Superior temporal gyrus (tissue), 1 donor: Measurements from ENCODE around the gene DBH.

Experiments used
- DNase-seq: peaks from one replicate; pipeline ENCODE4 v3.0.0-alpha.2; 2016; ENCODE audit errors: extremely low spot score

Gene DBH

DNA sequence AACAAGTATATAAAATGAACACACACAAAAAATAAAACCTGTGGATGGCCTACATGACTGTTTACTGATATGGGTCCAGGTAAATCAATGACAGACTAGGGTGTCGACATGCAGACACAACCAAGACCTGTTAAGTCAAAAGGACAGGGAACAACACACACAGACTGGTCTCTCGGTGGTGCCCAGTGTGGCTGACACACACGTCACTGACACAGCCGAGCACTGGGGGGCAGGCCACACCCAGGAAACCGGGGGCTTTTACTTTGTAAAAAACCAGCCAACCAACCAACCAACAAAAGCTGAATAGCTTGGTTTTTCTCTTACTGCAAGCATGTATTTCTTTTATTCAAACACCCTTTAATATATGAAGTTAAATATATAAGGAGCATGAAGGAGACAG lies 31.9 kb upstream of the DBH start:
- no peak for DNase-seq

DNA sequence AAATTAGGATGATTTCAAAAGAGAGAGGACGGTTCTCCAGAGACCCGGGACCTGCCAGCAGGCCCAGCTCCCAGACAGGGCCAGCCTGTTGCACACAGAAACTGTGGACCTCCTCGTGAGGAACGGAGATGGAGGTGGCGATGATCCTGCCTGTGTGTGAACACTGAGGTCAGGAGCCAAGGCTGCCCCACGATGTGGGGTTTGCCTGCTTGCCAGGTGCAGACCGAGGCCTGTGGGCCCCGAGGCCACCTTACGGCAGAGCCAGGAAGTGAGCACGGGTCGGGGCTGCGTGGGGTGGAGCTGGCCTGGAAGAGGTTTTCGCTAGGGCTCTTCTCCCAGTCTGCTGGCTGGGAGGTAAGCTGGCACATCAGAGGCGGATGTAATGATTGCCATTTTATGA lies 31.3 kb upstream of the DBH start:
- DNase-seq = no peak

DNA sequence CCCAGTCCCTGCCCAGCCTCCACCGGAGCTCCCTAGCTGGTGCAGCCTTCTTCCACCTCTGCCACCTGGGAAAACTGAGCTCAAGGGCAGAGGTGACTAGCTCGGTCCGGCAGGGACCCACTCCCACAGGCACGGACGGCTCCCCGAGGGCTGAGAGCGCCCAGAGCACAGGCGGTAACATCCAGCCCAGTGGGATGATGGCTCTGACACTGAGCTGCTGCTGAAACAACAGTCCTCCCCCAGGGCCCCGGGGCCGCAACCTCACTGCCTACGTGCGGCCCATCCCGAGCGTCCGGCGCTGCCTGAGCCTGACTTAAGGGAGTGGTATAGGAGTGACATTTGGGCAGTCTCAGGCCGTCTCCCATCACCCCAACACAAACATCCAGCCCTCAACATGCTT lies 30.7 kb upstream of the DBH start:
- DNase-seq = no peak

DNA sequence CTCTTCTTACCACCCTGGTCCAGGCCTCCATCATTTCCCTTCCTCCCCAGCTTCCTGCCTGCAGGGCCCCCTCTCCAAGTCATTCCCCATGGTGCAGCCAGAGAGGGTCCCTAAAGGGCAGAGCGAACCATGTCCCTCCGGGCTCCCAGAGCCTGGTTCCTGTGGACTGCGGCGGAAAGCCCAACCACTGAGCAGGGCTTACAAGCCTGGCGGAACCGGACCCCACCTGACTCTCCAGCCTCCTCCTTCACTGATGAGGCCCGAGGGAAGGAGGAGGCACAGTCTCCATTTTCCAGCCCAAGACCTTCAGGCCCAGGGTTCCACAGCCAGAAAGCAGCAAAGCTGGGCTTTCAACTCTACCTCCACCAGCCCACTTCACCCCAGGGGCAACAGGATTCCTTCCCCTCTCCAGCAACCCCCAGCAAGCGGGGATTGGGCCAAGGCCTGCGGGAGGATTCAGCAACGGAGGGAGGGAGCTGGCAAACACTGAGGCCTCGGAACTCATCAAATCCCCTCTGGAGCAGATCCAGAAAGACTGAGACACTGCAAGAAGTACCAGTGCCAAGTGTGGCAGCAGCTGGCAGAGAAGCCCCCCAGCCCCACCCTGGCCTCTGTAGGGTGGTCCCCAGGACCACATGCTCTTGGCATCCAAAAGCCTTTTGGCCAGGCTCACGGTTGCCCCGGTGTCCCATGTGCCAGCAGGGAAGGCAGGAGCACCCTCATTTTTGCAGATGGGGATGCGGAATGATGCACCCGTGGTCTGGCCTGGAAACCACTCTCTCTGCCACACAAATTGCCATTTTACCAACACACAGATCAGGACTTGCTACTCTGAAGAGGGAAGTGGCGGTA lies 30.1 kb upstream of the DBH start:
- DNase-seq = no peak

DNA sequence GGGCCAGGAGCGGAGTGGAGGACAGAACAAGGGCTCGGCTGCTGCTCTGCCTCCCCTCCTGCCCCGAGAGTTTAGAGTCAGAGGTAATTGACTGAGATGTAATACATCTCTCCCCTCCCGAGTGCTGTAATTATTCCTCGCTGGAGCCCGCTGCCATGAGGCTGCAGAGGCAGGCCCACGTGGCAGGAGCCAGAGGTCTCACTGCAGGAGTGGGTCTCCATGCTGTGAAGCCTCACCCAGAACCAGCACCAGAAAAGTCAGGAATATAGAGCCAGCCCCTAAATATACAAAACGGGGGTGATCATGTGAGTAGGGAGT lies 29.5 kb upstream of the DBH start:
- DNase-seq = no peak

DNA sequence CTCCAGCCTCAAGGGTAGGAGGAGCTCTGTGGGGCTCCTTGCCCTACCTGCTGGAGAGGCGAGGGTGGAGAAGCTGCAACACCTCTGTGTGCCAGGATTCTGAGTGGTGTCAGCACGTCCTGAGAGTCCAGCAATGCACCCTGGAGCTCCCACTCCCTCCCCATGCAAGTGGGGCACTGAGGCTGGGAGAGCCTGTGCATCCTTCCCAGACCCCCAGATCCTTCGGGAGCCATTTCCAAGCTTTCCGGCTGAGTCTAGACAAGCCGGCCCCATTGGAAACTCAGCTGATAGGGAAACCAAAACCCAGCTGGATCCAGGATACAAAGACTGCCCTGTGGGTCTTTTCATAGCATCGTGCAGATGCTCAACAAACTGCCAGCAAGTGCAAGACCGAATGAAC lies 28.8 kb upstream of the DBH start:
- no peak for DNase-seq

DNA sequence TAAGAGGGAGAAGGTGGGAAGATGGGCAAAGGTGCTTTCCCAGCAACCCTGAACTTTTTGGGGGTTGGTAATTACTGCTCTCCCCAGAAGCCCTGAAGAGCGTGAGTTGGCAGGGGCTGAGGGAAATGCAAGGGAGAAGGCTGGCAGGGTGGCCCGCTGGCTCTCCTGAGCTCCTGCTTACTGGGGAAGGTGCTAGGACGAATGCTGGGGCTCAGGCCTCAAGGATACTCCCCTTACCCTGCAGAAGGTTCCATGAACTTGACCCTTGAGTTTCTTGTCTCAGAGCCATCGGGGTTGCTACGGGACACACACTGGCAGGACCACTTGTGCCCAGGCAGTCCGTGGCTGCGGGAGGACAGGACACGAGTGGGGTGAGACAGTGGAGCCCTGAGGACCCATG lies 28.2 kb upstream of the DBH start:
- DNase-seq = no peak

DNA sequence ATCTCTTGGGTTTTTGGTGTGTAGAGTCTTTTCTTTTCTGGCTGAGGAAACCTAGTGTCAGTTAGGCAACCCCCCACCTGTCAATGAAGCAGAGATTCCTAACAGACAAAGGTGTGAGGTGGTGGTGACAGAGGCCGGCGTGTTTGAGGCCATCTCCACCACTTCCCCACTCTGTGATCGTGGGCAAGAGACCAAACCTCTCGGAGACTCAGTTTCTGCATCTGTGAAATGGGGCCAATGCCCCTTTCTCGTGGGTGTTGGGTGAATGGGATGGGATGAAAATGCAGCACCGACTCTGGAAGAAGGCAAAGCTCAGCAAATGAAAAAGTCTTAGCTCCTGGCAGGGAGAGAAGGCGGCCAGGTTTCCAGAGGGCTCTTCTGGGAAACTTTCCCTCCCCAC lies 27.8 kb upstream of the DBH start:
- DNase-seq = no peak

DNA sequence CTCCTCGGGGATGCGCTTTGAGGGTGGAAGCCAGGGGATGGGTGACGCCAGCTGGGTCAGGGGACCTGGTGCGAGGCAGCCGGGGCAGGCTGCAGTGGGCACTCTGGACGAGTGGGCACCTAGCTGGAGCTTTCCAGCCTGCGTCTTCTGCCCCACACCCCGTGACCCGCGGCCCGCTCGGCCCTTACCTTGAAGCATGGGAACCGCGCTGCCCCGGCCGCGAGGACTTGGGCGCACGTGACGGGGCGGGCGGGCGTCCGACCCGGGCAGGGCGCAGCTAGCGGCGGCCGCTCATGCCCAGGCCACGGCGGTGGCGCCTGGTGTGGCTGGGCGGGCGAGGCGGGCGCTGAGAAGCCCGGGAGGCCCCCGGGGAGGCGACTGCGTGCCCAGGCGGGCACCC lies 27.3 kb upstream of the DBH start:
- DNase-seq = no peak

DNA sequence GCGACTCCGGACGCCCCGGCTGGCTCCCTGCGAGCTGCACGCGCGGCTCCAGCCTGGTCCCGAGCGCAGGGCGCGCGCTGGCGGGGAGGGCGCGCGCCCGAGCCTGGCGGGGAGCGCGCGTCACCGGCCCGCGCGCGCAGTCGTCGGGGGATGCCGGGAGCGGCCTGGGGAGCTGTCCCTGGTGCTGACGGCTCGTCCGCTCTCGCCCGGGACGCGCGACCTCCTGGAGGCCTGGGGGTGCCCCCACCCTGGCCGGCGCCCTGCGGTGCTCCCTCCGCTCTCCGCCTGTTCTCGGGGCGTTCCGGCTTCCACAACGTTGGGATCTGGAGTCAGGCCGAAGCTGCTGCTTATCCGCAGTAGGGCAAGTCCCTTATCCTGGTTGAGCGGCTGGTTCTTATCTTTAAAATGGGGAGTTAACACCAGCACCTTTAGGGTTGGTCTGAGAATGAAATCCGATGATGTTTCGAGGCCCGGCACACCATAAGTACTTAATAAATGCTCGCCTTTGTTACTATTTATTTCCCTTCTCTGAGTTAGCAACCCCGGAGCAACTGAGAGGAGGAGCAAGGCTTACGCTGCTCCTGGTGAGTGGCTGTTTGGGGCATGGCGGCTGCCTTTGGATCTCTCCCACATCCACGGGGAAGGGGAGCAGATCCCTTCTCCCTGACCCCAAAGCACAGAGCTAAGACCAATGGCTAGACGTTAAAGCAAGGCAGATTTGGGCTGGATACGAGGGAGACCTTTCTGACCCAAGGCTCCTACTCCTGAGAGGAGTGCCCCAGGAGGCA lies 26.7 kb upstream of the DBH start, which contains the start of gene FAM163B:
TSS of gene FAM163B (minus strand) at position 79 of the 788 bp plus-strand sequence. CDS start 29,166 bp downstream, outside the sequence.
- DNase-seq = no peak

DNA sequence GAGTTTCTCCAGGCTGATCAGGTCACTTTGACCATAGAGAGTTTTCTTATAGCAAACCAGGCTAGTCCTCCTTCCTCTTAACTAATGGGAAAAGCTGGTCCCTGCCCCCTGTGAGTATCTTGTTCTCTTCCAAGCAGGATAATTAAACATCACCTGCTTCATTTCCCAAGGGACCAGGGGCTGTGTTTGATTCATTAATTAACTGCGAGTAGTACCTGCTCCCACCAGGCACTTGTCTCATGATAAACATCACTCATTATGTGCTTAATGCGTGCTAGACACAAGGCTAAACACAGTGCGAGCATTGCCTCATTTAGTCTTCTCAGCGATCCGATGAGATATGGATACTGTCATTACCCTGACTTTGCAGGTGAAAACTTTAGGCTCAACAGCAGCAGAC lies 25.3 kb upstream of the DBH start:
- no peak for DNase-seq

DNA sequence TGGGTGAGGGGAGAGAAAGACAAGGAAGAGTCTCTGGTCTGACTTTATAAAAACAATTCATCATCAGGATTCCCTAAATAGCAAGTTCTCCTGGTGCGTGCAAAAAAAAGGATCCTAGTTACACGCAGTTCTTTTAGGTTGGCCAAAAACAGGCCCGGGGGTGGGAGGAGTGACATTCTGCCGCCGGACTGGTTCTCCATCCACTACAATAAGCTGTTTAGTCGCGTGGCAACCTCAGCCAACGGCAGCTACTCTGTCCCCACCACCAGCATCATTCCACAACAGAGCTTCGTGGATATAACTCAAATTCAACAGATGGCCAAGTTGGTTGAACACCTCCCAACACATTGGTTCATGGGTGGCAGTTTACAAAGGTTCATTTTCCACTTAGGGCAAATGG lies 24.1 kb upstream of the DBH start:
- no peak for DNase-seq

DNA sequence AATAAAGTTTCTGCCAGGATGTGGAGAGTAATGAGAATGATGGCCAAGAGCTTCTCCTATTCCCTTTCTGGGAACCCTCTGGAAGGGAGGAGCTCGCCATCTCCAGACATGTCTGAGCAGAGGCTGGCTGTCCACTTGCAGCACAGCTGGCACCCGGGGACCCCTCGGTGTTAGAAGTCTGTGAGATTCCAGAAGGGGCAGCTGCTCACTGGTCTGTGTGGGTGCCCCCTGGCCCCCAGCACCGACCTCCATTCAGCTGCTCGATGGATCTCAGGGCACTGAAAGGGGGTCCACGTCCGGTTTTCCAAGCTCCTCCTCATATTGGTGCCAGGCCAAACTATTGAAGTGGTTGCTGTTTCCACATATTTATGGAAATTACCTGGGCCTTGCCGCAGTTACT lies 23.3 kb upstream of the DBH start:
- DNase-seq = no peak

DNA sequence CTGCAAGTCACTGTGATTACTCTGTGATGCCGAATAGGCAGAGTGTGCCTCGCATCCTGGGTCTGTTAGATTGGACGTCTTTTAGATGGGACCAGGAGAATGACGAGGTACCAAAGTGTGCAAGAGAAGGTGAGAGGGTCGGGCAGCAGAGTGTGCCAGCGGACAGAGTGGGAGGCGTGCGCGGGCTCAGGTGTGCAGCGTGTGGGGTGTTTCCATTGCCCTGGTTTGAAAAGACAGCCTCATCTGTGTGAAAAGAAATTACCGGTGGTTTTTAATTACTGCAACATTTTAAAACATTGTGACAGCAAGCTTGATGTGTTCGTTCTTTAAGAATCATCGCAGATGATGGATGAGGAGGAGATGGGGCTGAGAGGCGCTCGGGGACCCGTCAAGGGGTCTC lies 22.7 kb upstream of the DBH start:
- DNase-seq = no peak

DNA sequence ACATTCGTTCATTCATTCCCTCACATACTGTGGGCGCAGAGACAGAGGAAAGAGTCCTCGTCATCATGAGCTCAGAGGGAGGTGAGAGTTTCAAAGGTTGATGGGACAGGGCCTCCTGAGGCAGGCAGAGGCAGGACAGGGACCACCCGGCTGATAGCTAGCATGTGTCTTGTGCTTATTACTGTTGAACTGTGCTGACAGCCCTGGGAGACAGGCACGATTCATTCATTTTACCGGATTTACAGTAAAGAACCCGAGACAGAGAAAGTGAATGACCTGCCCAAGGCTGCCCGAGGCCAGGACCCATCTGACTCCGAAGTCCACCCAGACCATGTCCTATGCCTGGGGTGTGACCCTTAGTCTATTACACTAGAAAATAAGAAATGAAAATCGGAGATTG lies 22.1 kb upstream of the DBH start:
- no peak for DNase-seq

DNA sequence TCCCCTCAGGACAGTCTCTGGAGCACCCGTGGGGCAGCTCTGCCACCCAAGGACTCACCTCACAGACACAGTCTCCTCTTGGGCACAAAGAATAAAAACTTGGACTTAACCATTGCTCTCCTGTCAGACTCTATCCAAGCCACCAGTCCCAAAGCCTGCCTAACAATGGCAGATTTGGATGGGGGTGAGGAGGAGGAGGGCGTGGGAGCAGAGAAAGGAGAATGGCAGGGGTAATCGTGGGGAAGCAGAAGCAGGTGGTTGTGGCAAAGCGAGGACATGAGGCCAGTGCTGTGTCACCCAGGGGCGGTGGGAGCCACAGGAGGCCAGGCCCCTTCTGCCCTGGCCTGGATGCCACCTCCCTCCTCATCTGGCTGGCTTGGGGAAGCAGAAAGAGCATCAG lies 21.5 kb upstream of the DBH start:
- no peak for DNase-seq

DNA sequence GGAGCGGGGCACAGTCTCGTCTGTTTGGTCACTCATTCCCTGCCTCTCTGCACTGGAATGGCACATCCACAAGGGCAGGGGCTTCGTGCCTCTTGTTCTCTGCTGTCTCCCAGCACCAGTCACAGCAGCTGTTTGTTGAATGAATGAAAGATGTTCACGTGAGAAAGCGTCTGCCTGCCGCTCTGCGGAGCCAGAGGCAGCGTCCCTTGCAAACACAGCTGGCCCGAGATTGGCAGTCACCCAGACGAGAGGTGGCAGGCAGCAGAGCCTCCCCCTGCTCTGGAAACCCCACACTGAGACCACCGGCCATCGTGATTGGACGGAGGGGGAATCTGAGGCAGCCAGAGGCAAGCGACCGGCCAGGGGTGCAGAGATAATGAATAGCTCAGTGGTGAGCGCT lies 21.0 kb upstream of the DBH start:
- DNase-seq = no peak

DNA sequence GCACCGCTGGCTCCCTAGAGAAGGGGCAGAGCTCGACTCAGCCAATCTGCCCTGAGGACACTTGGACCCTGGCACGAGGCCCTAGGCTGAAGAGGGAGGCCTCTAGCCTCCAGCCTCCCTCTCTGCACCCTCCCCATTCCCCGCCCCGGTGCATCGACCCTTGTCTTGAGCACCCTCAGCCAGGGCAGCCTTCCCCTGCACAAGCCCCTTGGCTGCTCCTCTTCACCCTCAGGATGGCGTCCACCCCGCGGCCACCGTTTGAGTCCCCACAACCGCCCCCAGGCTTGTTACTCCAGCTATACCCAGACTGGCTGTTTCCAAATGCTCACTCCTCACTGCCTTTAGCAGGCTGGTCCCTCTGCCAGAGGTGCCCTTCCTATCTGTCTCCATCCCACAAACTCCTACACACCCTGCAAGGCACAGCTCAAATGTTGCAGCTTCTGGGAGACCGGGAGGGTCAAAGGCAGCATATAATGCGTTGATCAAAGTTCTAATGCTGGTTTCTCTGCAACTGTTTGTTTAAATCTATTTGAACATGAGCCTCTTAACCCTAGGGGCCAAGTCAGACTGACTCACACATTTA lies 20.5 kb upstream of the DBH start:
- no peak for DNase-seq

DNA sequence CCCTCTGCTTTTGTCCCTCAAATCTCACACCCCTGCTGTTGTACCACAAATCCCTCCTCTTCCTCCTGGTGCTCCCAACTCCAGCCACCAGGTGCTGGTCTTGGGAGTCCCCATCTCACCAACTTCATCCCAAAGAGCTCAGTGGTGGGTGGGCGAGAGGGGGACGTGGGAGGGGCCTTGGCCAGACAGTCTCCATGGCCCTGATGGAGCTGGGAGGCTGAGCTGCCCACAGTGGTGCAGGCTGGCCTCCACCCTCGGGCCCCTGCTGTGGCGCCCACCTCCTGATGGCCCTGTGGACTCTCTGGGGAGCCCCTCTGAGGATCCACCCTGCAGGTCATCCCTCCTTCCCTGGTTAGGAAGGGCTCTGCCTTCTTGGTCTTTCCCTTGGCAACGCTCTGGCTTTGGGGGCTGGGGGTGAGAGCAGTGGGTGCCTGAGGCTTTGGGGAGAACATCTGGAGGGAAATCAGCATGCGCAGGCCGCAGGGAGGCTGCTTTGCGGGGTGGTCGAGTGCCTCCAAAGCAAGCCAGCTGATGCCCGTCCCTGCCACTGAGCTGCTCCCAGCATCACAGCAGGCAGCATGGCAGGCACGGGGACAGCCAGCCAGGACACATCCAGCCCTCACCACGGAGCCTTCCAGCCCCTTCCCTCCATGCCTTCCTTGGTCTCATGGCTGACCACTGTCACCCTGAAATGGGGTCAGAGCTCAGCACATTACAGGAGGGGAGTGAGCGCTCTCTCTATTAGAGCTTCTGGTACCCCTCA lies 19.3 kb upstream of the DBH start:
- DNase-seq = no peak

DNA sequence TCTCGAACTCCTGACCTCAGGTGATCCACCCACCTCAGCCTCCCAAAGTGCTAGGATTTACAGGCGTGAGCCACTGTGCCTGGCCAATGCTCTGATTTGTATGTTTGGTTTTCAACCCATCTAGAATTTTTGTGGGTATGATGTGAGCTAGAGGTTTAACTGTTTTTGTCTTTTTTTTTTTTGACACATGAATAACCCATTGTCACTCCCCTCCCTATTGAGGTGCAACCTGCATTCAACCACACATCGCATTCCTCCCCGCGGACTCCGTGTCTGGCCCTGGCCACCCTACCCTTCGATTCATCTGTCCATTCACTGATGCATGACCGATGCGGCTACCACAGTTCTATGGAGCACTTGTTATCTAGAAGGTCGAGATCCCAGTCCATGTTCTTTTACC lies 17.4 kb upstream of the DBH start:
- no peak for DNase-seq

DNA sequence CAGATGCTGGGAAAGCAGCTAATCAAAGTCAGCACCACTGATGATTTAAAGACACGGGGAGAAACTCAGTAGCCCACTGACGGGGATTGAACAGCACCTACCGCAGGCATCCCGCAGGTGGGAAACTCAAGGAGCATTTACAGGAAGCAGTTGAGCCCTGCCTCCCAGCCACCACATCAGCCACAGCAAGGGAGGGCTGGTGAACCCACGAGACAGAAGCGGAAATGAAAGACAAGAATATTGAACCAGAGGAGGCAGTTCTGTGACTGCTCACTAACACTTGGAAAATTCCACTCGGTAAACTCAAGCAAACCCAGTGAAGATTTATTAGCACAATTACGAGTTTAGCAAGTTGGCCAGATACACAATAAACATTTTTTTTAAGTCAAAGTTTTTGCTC lies 16.4 kb upstream of the DBH start:
- no peak for DNase-seq

DNA sequence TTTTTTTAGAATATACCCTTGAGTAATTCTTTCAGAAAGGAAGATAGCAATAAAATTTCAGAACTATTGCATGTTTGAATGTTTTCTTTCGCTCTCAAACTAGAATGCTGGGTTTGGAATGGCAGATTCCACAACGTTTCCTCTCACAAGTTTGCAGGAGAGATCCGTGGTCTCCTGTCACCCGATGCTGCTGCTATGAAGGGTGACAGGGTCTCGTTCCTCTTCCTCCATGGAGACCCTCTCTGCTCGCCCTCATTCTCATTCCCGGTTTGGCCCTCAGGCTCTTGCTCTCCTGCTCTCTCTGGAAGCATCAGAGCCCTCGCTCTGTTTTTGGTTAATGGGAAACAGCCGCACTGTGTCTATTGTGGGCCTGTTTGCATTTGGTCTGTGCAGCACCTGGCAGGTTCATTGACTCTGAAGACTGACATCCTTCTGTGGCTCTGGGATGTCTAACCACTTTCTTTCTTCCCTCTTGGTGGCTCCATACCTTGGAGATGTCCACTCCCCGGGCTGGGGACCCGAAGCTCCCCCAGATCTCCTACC lies 14.4 kb upstream of the DBH start:
- no peak for DNase-seq
